ENCODE data around the gene BBOF1.

The BBOF1 gene

DNA sequence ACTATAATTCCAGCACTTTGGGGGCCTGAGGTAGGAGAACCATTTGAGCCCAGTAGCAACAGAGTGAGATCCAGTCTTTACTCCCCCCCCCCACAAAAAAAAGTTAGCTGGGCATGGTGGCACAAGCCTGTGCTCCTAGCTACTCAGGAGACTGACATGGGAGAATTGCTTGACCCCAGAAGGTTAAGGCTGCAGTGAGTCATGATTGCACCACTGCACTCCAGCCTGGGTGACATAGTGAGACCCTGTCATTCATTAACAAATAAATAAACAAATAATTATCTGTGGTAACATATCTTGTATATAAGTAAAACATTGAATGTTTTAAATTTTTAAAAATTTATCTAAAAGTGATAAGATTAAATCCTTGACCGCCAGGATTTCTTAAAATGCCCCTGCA is 4.8 kb upstream of the BBOF1 start:
- WGBS, 2 donors (ENCODE audit: extremely low coverage in 2 of 2, insufficient read length in 2 of 2, insufficient replicate concordance in 1 of 2): no CpG with 5 or more reads among the region's 1 CpG
- H2BK120ac ChIP-seq (ENCODE audit: low read depth, low read length): no peak overlapping the region
- H3K36me3 ChIP-seq (replicated peaks in 1 of 2; ENCODE audit: control insufficient read depth in 2 of 2, insufficient read depth in 2 of 2, low read length in 2 of 2): peaks cover 4 to 26% of the 10 kb centered on the region in 2 donors

DNA sequence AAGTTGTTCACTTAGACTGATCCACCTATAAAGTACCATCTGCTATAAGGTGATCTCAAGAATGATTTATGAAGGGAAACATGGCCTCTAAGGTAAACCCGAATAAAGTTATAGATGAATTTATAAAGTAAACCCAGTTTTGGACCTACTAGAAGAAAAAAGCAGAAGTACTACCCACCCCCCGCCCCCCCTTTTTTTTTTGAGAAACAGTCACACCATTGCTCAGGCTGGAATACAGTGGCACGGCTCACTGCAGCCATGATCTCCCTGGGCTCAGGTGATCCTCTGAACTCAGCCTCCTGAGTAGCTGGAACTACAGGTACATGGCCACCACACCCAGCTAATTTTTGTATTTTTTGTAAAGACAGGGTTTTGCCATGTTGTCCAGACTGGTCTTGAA is 4.0 kb upstream of the BBOF1 start:
- Histone ChIP-seq H3K9me3 (replicated peaks in 1 of 2; ENCODE audit: control insufficient read depth in 2 of 2, insufficient read depth in 1 of 2, low read depth in 1 of 2, low read length in 2 of 2) (no peaks in the 10 kb centered on the region), H3K4ac (ENCODE audit: low read length) (no peak overlapping the region), H2BK12ac (ENCODE audit: low read length) (no peak overlapping the region), H2AK5ac (ENCODE audit: low read depth, low read length) (no peak overlapping the region), H3K23ac (ENCODE audit: low read depth, low read length, poor library complexity) (no peak overlapping the region), H3K18ac (ENCODE audit: low read length) (no peak overlapping the region), H2AFZ (ENCODE audit: low read length) (no peak overlapping the region), H2BK120ac (ENCODE audit: low read depth, low read length) (no peak overlapping the region), H3K4me2 (ENCODE audit: insufficient read depth, low read length, poor library complexity, severe bottlenecking) (no peak overlapping the region), H3K79me1 (ENCODE audit: low read depth, low read length) (no peaks in the 10 kb centered on the region), H2BK15ac (ENCODE audit: low read length) (no peak overlapping the region), H3K9ac (ENCODE audit: low read depth, low read length, poor library complexity) (no peak overlapping the region), H3K27me3 (ENCODE audit: control insufficient read depth in 3 of 3, insufficient read depth in 3 of 3, low read depth in 1 of 3, low read length in 3 of 3) (no peaks in the 10 kb centered on the region), H3K4me1 (ENCODE audit: control insufficient read depth in 2 of 2, insufficient read depth in 1 of 2, low read depth in 1 of 2, low read length in 2 of 2) (peaks cover 2 to 7% of the 10 kb centered on the region in 2 donors), H4K91ac (ENCODE audit: low read depth, low read length, poor library complexity) (no peak overlapping the region), H3K27ac (replicated peaks; ENCODE audit: low read length) (no peak overlapping the region), H2BK5ac (ENCODE audit: low read length) (no peak overlapping the region), H3K4me3 (ENCODE audit: low read length in 2 of 2) (no peak overlapping the region), H3K14ac (ENCODE audit: low read length) (no peak overlapping the region), H3K36me3 (replicated peaks in 1 of 2; ENCODE audit: control insufficient read depth in 2 of 2, insufficient read depth in 2 of 2, low read length in 2 of 2) (peaks cover 4 to 23% of the 10 kb centered on the region in 2 donors), H4K8ac (ENCODE audit: low read depth, low read length) (no peak overlapping the region)
- no peak for DNase-seq (ENCODE audit: low spot score)
- no CpG with 5 or more reads among the region's 3 CpGs for WGBS, 2 donors (ENCODE audit: extremely low coverage in 2 of 2, insufficient read length in 2 of 2, insufficient replicate concordance in 1 of 2)

More for the DNA sequence above, 4.8 kb upstream of the BBOF1 start:
- Histone ChIP-seq H3K4ac (ENCODE audit: low read length) (no peak overlapping the region), H3K9ac (ENCODE audit: low read depth, low read length, poor library complexity) (no peak overlapping the region), H3K9me3 (replicated peaks in 1 of 2; ENCODE audit: control insufficient read depth in 2 of 2, insufficient read depth in 1 of 2, low read depth in 1 of 2, low read length in 2 of 2) (no peaks in the 10 kb centered on the region), H2BK15ac (ENCODE audit: low read length) (no peak overlapping the region), H3K18ac (ENCODE audit: low read length) (no peak overlapping the region), H4K8ac (ENCODE audit: low read depth, low read length) (no peak overlapping the region), H4K91ac (ENCODE audit: low read depth, low read length, poor library complexity) (no peak overlapping the region), H3K79me1 (ENCODE audit: low read depth, low read length) (no peaks in the 10 kb centered on the region), H2BK5ac (ENCODE audit: low read length) (no peak overlapping the region), H2BK12ac (ENCODE audit: low read length) (no peak overlapping the region), H2AFZ (ENCODE audit: low read length) (no peak overlapping the region), H3K23ac (ENCODE audit: low read depth, low read length, poor library complexity) (no peak overlapping the region), H3K4me3 (ENCODE audit: low read length in 2 of 2) (no peak overlapping the region), H3K27ac (replicated peaks; ENCODE audit: low read length) (no peak overlapping the region), H3K4me1 (ENCODE audit: control insufficient read depth in 2 of 2, insufficient read depth in 1 of 2, low read depth in 1 of 2, low read length in 2 of 2) (peaks cover 0 to 4% of the 10 kb centered on the region in 2 donors), H2AK5ac (ENCODE audit: low read depth, low read length) (no peak overlapping the region), H3K14ac (ENCODE audit: low read length) (no peak overlapping the region), H3K4me2 (ENCODE audit: insufficient read depth, low read length, poor library complexity, severe bottlenecking) (no peak overlapping the region), H3K27me3 (ENCODE audit: control insufficient read depth in 3 of 3, insufficient read depth in 3 of 3, low read depth in 1 of 3, low read length in 3 of 3) (no peaks in the 10 kb centered on the region)
- DNase-seq (ENCODE audit: low spot score): no peak

DNA sequence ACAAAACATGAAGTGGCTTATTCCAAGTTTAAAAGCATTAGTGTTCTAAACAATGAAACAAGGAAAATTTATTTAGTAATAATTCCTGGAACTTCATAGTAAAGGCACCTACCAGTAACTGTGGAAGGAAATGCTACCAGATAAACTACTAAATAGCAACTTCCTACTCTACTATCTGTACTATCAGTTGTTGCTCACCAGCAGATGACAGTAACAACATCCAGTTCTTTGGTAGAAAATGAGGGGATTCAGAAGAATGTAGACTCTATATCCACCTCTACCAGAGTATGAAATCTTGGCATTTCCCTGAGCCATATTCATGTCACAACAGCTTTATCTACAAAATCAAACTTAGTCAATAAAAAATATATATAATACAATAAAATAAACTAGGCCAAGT is 3.2 kb upstream of the BBOF1 start:
- H2BK15ac ChIP-seq (ENCODE audit: low read length): no peak overlapping the region
- H3K9me3 ChIP-seq (replicated peaks in 1 of 2; ENCODE audit: control insufficient read depth in 2 of 2, insufficient read depth in 1 of 2, low read depth in 1 of 2, low read length in 2 of 2): no peaks in the 10 kb centered on the region
- no peak overlapping the region for H3K9ac ChIP-seq (ENCODE audit: low read depth, low read length, poor library complexity)
- no peaks in the 10 kb centered on the region for H3K79me1 ChIP-seq (ENCODE audit: low read depth, low read length)
- H3K23ac ChIP-seq (ENCODE audit: low read depth, low read length, poor library complexity): no peak overlapping the region
- H2BK5ac ChIP-seq (ENCODE audit: low read length): no peak overlapping the region
- no peak overlapping the region for H3K14ac ChIP-seq (ENCODE audit: low read length)
- no peak overlapping the region for H3K27ac ChIP-seq (replicated peaks; ENCODE audit: low read length)
- no peak overlapping the region for H4K8ac ChIP-seq (ENCODE audit: low read depth, low read length)
- H2AFZ ChIP-seq (ENCODE audit: low read length): no peak overlapping the region
- no peak overlapping the region for H3K18ac ChIP-seq (ENCODE audit: low read length)
- no peak for DNase-seq (ENCODE audit: low spot score)
- H3K4ac ChIP-seq (ENCODE audit: low read length): no peak overlapping the region
- H3K36me3 ChIP-seq (replicated peaks in 1 of 2; ENCODE audit: control insufficient read depth in 2 of 2, insufficient read depth in 2 of 2, low read length in 2 of 2): peaks cover 4 to 16% of the 10 kb centered on the region in 2 donors
- no peak overlapping the region for H2BK12ac ChIP-seq (ENCODE audit: low read length)
- peaks cover 2 to 7% of the 10 kb centered on the region in 2 donors for H3K4me1 ChIP-seq (ENCODE audit: control insufficient read depth in 2 of 2, insufficient read depth in 1 of 2, low read depth in 1 of 2, low read length in 2 of 2)
- no peak overlapping the region for H3K4me2 ChIP-seq (ENCODE audit: insufficient read depth, low read length, poor library complexity, severe bottlenecking)
- H2AK5ac ChIP-seq (ENCODE audit: low read depth, low read length): no peak overlapping the region
- H3K27me3 ChIP-seq (ENCODE audit: control insufficient read depth in 3 of 3, insufficient read depth in 3 of 3, low read depth in 1 of 3, low read length in 3 of 3): no peaks in the 10 kb centered on the region
- H2BK120ac ChIP-seq (ENCODE audit: low read depth, low read length): no peak overlapping the region
- no peak overlapping the region for H3K4me3 ChIP-seq (ENCODE audit: low read length in 2 of 2)
- no peak overlapping the region for H4K91ac ChIP-seq (ENCODE audit: low read depth, low read length, poor library complexity)

DNA sequence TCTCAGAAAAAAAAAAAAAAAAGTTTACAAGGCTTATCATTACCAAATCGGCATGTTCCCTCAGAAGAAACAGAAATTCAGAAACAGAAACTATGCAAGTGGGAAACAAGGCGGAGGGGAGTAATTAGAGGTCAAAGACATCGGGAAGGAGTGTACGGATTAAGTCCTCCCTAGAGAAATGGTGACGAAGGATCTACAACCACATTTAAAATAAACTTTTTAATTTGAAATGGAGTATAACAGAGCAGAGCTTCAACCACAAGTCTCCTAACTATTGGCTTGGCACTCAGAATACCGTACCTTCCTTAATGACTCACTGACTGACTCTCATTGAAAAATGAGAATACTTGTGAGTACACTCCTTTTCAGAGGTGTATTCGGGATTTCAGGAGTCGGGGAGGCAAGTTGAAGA is 969 bp upstream of the BBOF1 start:
- Histone ChIP-seq H3K36me3 (replicated peaks in 1 of 2; ENCODE audit: control insufficient read depth in 2 of 2, insufficient read depth in 2 of 2, low read length in 2 of 2) (peaks cover 0 to 10% of the 10 kb centered on the region in 2 donors), H3K27ac (replicated peaks; ENCODE audit: low read length) (no peak overlapping the region), H2AFZ (ENCODE audit: low read length) (peak overlapping the region; percentile 98), H3K4me2 (ENCODE audit: insufficient read depth, low read length, poor library complexity, severe bottlenecking) (peak overlapping the region; percentile 84), H4K8ac (ENCODE audit: low read depth, low read length) (no peak overlapping the region), H2BK15ac (ENCODE audit: low read length) (no peak overlapping the region), H4K91ac (ENCODE audit: low read depth, low read length, poor library complexity) (no peak overlapping the region), H3K4ac (ENCODE audit: low read length) (no peak overlapping the region), H3K18ac (ENCODE audit: low read length) (no peak overlapping the region), H3K27me3 (ENCODE audit: control insufficient read depth in 3 of 3, insufficient read depth in 3 of 3, low read depth in 1 of 3, low read length in 3 of 3) (no peaks in the 10 kb centered on the region), H3K14ac (ENCODE audit: low read length) (no peak overlapping the region), H2AK5ac (ENCODE audit: low read depth, low read length) (no peak overlapping the region), H2BK12ac (ENCODE audit: low read length) (no peak overlapping the region), H3K9me3 (replicated peaks in 1 of 2; ENCODE audit: control insufficient read depth in 2 of 2, insufficient read depth in 1 of 2, low read depth in 1 of 2, low read length in 2 of 2) (no peaks in the 10 kb centered on the region), H3K23ac (ENCODE audit: low read depth, low read length, poor library complexity) (peak overlapping the region; percentile 95), H3K9ac (ENCODE audit: low read depth, low read length, poor library complexity) (no peak overlapping the region), H3K79me1 (ENCODE audit: low read depth, low read length) (no peaks in the 10 kb centered on the region), H3K4me3 (ENCODE audit: low read length in 2 of 2) (peak overlapping the region; percentile 92 to 96), H2BK120ac (ENCODE audit: low read depth, low read length) (no peak overlapping the region), H3K4me1 (ENCODE audit: control insufficient read depth in 2 of 2, insufficient read depth in 1 of 2, low read depth in 1 of 2, low read length in 2 of 2) (peaks cover 2 to 7% of the 10 kb centered on the region in 2 donors), H2BK5ac (ENCODE audit: low read length) (no peak overlapping the region)
- WGBS, 2 donors (ENCODE audit: extremely low coverage in 2 of 2, insufficient read length in 2 of 2, insufficient replicate concordance in 1 of 2): no CpG with 5 or more reads among the region's 8 CpGs
- no peak for DNase-seq (ENCODE audit: low spot score)
